ENCODE results near the gene TMEM182.

The TMEM182 gene

GRCh38 chr2:102801098-102801718 lies 39.4 kb downstream of the TMEM182 start:
- DNase-seq (ENCODE audit: low read depth, low spot score): peak; percentile 14

- no peak for DNase-seq (ENCODE audit: low read depth, low spot score)
These were observed 40.2 kb downstream of the TMEM182 start for GRCh38 chr2:102801858-102802699.

GRCh38 chr2:102803041-102803896 lies 41.4 kb downstream of the TMEM182 start:
- no peak for DNase-seq (ENCODE audit: low read depth, low spot score)

- no peak for DNase-seq (ENCODE audit: low read depth, low spot score)
These were observed 42.0 kb downstream of the TMEM182 start for GRCh38 chr2:102803897-102804217.

GRCh38 chr2:102806250-102806837 lies 44.5 kb downstream of the TMEM182 start:
- peak; percentile 87 for DNase-seq (ENCODE audit: low read depth, low spot score)

- no peak for DNase-seq (ENCODE audit: low read depth, low spot score)
These were observed 47.7 kb downstream of the TMEM182 start for GRCh38 chr2:102809291-102810189.

GRCh38 chr2:102815285-102815684 lies 53.5 kb downstream of the TMEM182 start:
- no peak for DNase-seq (ENCODE audit: low read depth, low spot score)

GRCh38 chr2:102826904-102827303 lies 65.1 kb downstream of the TMEM182 start:
- peak; percentile 11 for DNase-seq (ENCODE audit: low read depth, low spot score)

GRCh38 chr2:102832789-102833188 lies 71.0 kb downstream of the TMEM182 start:
- DNase-seq (ENCODE audit: low read depth, low spot score): no peak

GRCh38 chr2:102834523-102835273 lies 72.9 kb downstream of the TMEM182 start:
- DNase-seq (ENCODE audit: low read depth, low spot score): no peak

GRCh38 chr2:102837626-102838198 lies 75.9 kb downstream of the TMEM182 start:
- DNase-seq (ENCODE audit: low read depth, low spot score): no peak

- DNase-seq (ENCODE audit: low read depth, low spot score): peak; percentile 65
These were observed 78.0 kb downstream of the TMEM182 start for GRCh38 chr2:102839668-102840388.

GRCh38 chr2:102841107-102841840 lies 79.4 kb downstream of the TMEM182 start:
- DNase-seq (ENCODE audit: low read depth, low spot score): peak; percentile 80

GRCh38 chr2:102843764-102844443 lies 82.1 kb downstream of the TMEM182 start:
- DNase-seq (ENCODE audit: low read depth, low spot score): peak; percentile 73

GRCh38 chr2:102844911-102845310 lies 83.1 kb downstream of the TMEM182 start:
- no peak for DNase-seq (ENCODE audit: low read depth, low spot score)

- DNase-seq (ENCODE audit: low read depth, low spot score): peak; percentile 91
These were observed 86.6 kb downstream of the TMEM182 start for GRCh38 chr2:102848366-102848839.

- no peak for DNase-seq (ENCODE audit: low read depth, low spot score)
These were observed 89.1 kb downstream of the TMEM182 start for GRCh38 chr2:102850888-102851287.

GRCh38 chr2:102852867-102853266 lies 91.0 kb downstream of the TMEM182 start:
- no peak for DNase-seq (ENCODE audit: low read depth, low spot score)
